ENCODE measurements around the gene RNF44.
"Not testable (repeated sequence)": the region's sequence is repeated elsewhere in the genome, so short reads cannot be mapped to it uniquely, and the experiment has no call there.

RNF44 gene

DNA sequence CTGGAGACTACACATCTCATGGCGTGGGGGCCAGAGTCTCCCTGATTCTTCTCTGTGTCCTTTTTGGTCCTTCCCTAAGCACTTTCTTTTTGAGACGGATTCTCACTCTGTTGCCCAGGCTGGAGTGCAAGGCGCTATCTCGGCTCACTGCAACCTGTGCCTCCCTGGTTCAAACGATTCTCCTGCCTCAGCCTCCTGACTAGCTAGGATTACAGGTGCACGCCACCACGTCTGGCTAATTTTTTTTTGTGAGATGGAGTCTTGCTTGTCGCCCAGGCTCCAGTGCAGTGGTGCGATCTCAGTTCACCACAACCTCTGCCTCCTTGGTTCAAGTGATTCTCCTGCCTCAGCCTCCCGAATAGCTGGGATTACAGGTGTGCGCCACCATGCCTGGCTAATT, 13.7 kb upstream of the RNF44 start:
- FAIRE-seq: not testable (repeated sequence)

DNA sequence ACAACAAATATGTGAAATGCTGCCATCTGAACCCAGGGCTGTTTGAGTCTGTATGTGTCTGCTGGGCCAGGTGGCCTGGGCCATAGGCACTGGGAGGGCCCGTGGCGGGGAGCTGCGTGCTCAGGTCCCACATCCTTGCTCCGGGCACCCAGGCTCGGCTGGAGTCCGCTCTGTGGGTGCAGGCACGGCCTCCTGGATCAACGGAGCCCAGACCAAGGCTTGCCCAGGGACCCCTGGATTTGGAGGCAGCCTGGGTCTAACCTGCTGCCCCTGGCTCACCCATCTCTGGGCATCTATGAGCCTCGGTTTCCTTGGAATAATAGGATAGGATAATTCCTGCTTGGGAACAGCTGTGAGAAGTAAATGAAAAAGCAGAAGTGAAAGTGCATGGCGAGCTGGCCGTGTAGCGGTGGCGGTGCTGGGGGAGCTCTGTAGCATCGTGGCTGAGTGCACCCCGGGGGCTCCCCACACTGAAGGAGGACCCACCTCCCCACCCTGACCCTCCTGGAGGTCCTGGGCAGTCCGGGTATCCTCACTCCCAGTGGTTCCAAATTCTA, 13.2 kb upstream of the RNF44 start:
- no peak for FAIRE-seq

DNA sequence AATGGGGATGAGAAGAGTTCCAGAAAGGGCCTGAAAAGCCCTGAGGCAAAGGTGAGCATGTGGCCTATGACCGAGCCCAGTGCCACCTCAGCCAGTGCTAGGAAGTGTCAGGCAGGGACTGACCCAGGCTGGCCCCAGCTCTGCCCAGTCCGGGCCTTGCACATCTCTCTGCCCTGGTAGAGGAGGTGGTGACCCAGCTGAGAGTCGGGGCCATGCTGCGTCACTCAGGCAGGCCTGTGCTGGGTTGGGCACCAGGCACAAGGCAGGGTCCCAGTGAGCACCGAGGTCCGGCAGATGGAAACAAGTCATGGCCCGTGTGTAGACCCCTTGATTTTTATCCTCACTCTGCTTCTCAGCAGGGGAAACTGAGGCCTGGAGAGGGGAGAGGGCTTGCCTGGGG, 12.7 kb upstream of the RNF44 start:
- no peak for FAIRE-seq

DNA sequence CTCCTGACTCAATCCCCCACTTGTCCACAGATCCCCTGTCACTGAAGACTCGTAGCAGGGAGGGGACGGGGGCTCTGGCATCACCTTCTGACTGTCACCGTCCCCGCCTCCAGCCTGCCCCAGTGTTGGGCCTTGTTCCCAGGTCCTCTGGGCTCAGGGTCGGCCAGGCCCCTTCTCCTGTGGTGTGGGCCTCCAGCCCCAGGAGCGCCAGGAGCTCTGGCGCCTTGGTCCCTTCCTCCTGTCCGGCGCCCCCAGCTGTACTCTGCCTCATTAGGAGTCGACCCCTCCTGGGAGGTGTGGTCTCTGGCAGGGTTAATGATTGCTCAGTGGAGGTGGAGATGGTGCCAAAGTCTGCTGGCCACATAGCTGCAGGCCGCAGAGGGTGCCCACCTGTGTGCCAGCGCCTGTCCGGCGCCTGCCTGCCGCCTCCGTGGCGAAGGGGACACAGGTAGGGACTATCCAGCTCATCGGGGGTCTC, 11.8 kb upstream of the RNF44 start, which contains the start of gene CDHR2:
CDHR2 (plus strand) TSS at position 376 of the 478 bp plus-strand sequence. CDS start 16,011 bp downstream, outside the sequence.
- FAIRE-seq: no peak

DNA sequence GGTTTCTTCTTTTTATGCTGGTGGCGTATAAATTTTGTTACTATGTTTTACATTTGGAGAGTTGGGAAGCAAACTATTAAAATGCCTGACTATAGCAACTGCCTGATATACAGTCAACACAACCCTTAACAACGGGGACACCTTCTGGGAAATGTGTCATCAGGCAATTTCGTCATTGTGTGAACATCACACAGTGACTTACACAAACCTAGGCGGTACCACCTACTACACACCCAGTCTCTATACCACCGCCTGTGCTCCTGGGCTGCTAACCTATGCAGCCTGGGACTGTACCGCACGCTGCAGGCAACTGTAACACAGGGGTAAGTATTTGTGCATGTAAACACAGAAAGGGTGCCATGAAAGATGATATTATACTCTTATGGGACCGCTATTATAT, 10.6 kb upstream of the RNF44 start:
- FAIRE-seq: no peak

DNA sequence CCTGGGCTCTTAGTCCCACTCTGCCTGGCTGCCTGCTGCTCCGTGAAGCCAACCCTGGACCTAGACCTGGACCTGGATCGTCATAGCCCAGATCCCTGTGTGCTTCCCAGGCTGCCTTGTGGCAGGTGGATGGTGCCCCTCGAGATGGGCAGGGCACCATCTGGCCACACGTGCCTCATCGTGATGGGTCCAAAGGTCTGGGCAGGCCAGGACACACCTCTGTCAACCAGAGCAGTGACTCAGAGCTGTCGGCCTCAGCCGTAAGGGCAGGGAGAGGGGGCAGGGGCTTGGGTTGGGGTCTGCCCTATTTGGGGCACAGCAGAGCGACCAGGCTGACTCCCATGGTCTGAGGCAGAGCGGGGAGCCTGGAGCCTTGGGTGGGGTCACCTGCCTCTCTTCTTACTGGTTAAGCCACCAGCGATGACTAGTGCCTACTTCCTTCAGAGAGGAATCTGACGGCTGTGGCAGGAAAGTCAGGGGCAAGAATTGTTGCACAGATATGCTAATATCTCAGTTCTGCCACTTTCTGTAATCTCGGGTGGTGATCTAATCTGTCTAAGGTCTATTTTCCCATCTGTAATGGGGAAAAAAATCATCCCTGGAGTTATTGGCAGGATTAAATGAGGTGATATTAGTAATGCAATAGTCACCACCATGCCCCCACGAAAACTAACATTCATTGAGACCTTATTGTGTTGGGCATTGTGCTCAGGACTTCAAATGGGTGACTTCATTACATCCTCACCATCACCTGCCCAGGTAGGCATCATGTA, 8.7 kb upstream of the RNF44 start:
- FAIRE-seq: no peak

DNA sequence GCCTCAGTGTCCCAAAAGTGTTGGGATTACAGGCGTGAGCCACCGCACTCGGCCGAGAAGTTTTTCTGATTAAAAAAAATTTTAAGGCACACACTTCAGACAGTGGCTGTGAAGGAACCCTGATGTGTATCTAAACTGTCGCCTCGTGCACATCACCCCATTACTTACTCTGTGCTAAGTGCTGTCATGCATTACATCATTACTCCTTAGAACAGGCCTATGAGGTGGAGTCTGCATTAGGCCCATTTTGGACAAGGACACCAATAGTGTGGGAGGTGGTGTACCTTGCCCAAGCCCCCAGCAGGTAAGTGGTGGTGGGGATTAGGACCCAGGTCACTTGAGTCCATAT, 8.2 kb upstream of the RNF44 start:
- no peak for FAIRE-seq

DNA sequence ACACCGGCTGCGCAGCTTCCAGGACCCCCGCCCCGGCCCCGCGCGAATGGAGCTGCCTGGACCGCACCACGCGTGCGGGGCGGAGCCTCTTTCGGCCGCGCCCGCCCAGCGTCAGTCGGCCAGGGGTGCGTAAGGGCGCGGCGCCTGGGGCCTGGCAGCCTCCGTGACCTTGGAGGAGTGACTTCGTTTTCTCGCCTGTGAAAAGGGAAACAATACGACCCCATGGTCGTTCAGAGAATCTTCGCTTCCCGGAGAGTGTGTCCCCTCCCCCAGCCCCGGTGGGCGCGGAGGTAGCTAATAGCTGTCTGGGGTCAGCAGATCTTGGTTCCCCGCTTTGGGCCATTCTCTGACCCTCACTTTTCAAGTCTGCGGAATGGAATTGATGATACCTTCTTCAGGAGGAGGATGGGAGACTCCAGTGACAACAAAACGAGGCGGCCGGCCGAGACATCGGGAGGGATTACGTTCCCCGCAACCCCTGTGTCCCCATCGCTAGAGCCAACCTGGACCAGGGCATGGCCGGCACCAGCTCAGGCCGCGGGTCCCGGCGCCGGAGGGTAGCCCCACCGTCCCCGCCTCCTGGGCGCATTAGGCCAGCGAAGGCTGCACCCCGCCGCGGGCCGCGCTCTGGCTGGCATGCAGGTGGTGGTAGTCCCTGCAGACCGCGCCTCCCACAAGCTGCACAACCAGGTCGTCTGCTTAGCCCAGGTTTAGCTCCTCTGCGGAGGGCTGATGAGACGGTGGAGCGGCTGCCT, 6.4 kb upstream of the RNF44 start:
- no peak for FAIRE-seq

DNA sequence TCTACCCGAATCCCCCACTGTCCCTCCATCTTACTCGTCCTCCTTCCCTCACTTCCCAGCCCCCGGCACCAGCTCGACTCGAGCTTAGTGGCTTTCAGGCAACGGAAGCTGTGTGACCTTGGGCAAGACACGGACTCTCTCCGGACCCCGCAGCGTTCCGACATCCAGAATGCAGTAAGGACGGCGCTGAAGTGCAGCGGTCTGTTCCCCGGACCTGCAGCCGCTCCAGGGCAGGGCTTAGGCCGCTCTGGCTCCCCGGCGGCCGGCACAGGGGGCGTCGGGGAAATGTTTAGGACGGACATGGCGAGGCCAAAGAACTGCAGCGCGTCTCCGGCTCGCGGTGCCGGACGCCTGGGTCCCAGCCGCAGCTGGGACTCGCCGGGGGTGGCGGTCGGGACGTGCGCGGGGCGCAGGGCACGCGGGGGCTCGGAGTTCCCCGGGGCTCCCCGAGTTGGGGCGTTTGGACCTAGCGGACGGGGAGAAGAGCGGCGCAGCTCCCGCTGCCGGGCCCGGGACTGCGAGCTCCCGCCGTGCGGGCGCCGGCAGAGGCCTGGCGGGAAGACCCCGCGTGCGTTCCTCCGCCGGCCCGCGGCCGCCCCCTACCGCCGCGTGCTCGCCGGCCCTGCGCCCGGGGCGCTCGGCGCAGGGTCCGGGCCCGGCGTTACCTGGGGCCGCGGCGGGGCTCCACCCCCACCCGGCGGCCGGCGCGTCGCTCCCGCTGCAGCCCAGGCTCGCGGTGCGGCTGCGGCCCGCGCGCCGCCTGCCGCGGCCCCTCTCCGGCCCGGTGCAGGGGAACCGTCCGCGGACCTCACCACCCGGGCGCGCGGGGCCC, 5.6 kb upstream of the RNF44 start:
- no peak for FAIRE-seq

DNA sequence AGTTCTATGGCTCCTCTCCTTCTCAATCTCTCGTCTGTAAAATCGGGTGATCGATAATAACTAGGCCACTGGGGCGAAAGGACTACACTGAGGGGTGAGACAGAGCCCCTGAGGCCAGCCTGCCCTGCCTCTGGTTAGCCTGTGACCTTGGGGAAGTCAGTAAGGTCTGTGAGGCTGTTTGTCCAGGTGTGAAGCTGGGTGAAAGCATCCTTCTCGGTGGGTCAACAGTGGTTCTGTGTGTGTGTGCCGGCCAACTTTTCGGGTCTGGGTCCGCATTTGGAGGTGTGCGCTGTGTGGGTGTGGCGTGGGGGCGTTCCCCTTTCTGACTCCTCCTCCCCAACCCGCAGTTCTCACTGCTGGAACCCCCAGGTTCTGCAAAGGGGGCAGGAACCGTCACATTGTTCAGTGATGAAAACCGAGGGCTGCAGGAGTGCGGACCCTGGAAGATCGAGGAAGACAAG, 5.0 kb upstream of the RNF44 start:
- FAIRE-seq: no peak

DNA sequence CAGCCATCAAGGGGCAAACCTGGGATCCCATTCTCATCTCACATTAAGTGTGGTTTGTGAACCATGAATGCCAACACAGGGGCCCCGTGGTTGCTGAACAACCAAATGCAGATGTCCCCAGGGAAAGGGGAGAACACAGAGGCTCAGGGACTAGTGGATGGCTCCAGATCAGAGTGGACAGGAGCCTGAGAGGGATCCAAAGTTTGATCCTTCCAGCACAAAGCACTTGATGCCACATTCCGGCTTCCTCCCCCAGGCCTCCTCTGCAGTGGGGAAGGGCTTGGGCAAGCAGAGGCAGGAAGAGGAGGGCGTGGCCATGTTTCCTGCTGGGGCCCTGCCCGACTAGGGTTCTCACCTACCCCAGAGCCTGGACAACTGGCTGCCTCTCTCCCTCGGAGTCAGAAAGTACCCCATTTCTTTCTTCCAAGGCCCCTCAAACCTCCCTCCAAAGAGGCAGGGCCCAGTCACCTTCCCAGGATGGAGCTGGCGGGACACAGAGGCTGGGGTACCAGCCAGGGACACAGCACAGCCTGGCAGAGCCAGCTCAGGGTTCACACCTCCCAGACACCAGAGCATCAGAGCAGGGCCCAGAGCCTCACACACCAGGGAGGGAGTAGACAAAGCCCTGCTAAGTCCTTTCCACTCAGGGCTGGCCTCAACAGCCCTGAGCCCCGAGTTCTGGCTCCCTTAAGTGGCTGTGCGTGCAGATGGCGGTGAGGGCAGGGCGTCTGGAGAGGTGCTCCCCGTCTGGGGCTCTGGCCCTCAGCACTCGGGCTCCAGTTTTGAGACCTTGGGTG, 4.3 kb upstream of the RNF44 start:
- no peak for FAIRE-seq

DNA sequence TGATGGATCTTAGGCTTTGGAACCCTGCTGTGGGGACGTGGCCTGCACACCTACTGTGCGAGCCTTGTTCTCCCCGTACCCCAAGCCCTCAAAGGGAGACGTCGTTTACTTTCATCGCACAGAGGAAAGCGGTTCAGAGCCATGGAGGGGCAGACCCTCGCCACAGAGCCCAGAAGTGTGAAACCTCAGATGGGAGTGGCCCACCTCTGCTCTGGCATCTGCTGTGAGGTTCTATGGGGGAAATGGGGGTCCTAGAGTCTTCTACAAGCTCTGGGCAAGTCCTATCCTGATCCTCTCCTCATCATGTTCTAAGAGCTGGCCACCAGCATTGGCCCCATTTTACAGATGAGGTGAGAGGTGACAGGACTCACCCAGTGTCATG, 3.7 kb upstream of the RNF44 start:
- no peak for FAIRE-seq

DNA sequence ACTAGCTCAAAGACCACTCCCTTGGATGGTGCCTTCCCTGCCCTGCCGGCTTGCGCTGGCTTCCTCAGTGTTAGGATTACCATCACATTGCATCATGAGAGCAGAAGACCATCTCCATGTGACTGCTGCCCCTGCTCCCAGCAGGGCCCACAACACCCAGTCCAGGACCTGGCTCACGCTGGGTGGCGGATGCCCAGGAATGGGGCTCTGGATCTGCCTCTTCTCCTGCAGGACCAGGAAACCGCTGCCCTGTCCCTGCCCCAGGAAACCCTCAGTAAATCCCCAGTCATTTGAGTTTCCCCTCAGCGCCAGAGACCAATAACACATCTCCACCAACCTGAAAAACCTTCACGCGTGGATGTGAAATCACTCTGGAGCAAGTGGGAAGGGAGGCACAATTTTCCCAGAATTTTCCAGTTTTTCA, 3.3 kb upstream of the RNF44 start:
- FAIRE-seq: no peak

DNA sequence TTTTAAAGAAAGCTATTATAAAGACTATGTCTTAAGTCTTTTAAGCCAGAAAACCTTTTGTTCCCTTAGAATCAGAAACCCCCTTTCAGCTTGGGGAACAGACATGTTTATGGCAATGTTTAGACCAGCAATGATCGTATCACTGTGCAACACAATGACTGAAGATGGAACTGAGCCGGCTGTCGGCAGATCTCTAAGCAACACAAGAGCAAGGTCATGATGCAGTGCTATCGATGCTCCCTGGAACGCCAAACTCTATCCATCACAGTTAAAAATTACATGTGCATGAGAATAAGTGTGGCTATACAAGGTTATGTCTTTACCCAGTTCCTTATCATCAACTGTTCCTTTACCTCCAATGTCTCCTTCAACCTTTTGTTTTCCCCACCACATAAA, 1.8 kb upstream of the RNF44 start:
- no peak for FAIRE-seq

DNA sequence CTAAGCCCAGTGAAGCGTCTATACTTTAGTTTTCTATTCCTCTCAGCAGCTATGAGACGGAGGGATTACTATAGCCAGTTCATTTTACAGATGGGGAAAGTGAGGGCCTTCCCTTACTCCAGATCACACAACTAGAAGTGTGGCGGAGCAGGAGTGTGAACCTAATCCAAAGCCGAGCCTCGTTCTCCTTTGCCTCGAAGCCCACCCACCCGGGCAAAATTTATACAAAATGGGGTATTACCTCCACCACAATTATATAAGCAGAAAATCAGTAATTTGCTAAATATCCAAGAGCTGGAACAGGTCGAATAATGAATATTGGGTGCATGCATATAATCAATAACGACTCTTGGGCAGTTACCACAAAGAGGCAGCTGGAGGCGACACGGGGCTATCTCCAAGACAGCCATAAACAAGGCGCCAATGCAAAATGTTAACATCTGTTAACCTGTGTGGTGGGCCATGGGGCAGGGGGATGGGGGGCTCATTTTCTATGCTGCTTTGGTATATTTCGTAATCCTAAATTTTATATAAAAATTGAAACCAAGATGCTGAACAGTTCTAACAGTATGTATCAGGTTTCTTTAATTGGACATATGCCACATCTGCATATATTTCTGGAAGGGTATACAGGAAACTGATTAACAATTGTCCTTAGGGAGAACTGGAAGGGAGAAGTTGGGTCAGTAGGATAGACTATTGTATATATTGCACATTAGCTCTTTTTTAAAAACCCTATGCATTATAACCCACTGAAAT, 1.2 kb upstream of the RNF44 start:
- FAIRE-seq: no peak

DNA sequence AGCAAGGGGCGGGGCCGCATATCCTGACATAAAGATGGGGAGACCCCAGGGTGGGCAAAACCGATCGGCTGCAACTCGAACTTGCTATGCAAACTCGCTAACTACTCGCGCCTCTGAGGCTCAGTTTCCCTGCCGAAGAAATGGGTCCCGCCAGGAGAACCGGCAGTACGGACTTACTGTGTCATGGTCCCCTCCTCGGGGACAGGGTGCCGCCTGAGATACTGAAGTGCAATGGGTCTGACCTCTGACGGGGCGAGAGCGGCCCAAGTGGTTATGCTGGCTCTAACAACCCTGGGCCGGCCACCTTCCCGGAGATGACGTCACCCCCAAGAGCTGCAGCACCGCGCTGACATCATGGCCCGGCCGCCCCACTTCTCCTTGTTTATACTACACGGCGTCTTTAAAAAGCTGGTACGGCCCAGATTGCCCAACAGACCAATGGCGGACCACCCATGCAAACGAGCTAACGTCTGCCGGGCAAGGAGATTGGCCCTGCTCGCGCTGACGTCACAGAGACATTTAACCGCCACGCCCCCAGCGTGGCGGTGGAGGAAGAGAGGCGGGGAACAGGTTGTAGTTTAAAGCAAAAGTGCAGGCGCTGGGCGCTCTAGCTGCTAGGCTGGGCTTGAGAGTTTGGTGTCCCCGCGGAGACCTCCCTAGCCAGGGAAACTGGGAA, 490 bp upstream of the RNF44 start:
- FAIRE-seq: peak; percentile 10

DNA sequence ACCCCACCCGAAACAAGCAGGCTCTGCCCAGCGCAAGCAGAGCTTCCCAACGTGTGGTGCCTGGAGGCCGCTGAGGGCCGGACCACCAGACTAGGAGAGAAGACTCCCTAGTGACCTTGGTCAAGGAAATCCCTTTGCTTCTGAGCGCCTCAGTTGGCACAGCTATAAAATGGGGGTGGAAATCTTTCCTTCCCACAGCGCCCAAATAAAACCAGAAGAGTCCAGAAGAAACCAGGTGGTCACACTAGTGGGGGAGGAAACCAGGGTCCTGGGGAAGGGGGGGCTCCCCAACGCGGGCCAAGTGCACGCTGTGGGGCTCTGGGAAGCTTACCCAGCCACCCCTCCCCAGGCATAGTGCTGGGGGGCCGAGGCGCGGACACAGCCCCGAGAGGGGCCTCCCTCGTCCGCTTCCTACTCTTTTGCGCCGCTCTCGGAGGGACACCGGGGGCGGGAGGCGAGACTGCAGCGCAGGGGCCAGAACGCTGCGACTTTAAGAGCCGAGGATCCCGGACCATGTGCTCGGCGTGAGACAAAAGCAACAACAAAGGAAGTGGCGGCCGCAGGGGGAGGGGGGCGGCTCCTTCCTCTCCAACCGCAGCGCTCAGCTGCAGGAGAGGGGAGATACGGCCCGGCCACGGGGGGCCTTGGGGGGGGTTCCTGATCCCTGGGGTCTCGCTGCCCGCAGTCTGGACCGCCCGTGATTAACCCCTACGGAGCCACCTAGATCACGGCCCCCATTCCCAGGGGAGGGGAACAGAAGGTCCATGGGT, 885 bp downstream of the RNF44 start:
- no peak for FAIRE-seq

DNA sequence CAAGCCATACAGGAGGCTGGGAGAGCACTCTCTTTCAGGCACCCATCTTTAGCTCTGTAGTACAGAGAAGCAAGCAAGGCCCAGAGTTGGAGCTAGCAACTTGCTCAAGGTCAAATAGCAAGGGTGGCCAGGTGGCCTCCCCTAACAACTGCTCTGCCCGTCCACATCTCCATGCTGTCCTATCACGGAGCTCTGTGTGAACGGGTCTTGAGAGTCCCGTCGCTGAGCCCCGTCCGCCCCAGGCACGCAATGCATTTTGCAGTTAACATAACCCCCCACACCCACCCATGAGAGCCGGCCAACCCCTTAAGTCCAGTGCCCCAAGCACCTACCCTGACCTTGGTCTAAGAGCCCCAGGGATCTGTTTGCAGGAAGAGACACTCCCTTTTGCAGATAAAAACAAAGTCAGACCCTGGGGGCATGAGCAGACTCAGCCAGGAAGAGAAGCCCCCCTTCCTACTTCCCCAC, 1.5 kb downstream of the RNF44 start:
- FAIRE-seq: no peak

DNA sequence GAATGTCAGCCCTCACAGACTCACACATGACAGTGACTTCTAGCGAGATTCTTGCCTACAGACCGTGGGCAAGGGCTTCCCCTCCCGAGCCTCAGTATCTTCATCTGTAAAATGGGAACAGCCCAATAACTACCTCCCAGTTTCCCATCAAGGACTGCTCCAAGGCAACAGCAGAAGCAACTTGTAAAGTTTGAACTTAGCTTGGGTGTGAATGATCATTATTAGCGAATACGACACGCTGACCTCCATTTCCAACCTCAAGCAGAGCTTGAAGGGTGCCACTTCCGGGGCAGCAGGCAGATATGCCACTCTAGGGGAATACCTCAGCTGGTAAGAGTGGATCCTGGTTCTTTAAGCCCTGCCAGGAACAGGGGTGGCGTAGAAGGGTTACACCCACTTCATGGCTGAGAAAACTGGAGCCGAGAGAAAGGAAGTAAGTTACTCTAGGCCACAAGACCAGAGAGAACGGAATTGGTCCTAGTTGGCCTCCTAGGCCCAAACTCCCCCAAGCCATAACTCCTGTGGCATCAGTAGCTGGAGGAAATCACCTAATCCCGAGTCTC, 2.0 kb downstream of the RNF44 start:
- no peak for FAIRE-seq

Measured in colon (tissue), 2 donors.